ENCODE results near the gene PRIMPOL. TPM values are rescaled to one million over a fixed set of nuclear protein-coding genes. Genes with fewer than 3 reads are reported as not detected.
"Not testable (repeated sequence)": the region's sequence is repeated elsewhere in the genome, so short reads cannot be mapped to it uniquely, and the experiment has no call there.

Gene PRIMPOL
- total and polyA plus RNA-seq, 2 experiments from 2014 or later, result 9.1 to 14.5 TPM

DNA sequence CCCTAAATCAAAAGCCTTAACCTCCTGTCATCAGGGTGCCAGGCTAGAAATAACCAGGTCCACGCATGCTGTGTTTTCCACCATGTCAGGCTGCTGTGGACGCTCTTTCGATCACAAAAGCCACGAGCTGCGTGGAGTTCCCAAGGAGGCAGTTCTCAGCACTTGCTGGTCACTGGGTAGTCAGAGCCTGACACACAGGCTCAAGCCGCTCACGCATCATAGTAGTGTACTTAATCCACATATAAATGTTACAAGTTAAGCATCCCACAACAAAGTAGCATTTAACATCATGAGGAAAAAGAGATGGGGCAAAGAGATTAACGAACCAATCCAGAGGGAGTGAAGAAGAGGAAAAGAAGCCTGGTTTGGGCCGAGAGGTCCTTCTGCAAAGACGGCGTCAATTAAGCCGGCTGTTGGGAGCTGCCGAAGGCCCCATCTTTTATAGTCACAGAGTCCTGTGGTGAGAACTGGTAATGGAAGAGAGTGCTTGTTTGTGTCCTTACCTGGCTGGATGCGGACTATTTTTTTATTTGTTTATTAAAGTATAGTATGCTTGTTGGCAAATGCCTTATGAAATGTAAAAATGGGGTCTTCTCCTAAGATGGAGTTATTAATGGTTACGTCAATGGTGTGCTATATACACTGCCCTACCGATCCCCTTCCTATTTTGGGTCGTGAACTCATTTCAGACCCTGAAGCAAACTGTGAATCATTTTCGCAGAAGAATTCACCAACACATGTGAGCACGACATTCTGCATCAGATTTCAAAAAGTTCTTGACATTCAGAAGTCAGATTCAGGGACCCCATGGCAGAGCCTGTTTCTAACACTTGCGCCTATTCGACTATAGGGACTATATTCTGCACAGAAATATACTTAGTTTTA lies 675 bp downstream of the PRIMPOL start:
- H3K27me3 ChIP-seq, result no peaks in the 10 kb centered on the region
- peaks cover 21% of the 10 kb centered on the region for H3K4me1 ChIP-seq (ENCODE audit: insufficient read depth)
- no peaks in the 10 kb centered on the region for H3K9me3 ChIP-seq (ENCODE audit: low read depth)
- peak; percentile 44 for DNase-seq (ENCODE audit: low spot score)
- H4K20me1 ChIP-seq (ENCODE audit: insufficient read depth, poor library complexity, severe bottlenecking), result peaks cover 20% of the 10 kb centered on the region
- WGBS (ENCODE audit: low lambda C conversion rate, missing lambda C conversion rate), result 44% methylated on average over 21 of the region's 21 CpGs
- H3K4me2 ChIP-seq, result peak overlapping the region; percentile 89
- peak overlapping the region; percentile 92 for H3K27ac ChIP-seq
- H3K4me3 ChIP-seq, result peak overlapping the region; percentile 81
- H3K79me2 ChIP-seq, result peaks cover 47% of the 10 kb centered on the region
- TF ChIP-seq, protein P1, sequence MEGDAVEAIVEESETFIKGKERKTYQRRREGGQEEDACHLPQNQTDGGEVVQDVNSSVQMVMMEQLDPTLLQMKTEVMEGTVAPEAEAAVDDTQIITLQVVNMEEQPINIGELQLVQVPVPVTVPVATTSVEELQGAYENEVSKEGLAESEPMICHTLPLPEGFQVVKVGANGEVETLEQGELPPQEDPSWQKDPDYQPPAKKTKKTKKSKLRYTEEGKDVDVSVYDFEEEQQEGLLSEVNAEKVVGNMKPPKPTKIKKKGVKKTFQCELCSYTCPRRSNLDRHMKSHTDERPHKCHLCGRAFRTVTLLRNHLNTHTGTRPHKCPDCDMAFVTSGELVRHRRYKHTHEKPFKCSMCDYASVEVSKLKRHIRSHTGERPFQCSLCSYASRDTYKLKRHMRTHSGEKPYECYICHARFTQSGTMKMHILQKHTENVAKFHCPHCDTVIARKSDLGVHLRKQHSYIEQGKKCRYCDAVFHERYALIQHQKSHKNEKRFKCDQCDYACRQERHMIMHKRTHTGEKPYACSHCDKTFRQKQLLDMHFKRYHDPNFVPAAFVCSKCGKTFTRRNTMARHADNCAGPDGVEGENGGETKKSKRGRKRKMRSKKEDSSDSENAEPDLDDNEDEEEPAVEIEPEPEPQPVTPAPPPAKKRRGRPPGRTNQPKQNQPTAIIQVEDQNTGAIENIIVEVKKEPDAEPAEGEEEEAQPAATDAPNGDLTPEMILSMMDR (IDR thresholded peaks at IDR 0.05; ENCODE audit: poor library complexity), result no peak
- TF ChIP-seq EZH2 (IDR thresholded peaks at IDR 0.05; ENCODE audit: borderline replicate concordance), result no peak
- TF ChIP-seq EZH2phosphoT487 (IDR thresholded peaks at IDR 0.05; ENCODE audit: low read depth, severe bottlenecking, unreplicated experiment), result no peak
- H3K9me2 ChIP-seq (replicated peaks; ENCODE audit: insufficient read depth), result no peaks in the 10 kb centered on the region
- H2AFZ ChIP-seq, result peak overlapping the region; percentile 91
- H3K36me3 ChIP-seq (replicated peaks; ENCODE audit: insufficient read depth, low read depth), result no peaks in the 10 kb centered on the region

DNA sequence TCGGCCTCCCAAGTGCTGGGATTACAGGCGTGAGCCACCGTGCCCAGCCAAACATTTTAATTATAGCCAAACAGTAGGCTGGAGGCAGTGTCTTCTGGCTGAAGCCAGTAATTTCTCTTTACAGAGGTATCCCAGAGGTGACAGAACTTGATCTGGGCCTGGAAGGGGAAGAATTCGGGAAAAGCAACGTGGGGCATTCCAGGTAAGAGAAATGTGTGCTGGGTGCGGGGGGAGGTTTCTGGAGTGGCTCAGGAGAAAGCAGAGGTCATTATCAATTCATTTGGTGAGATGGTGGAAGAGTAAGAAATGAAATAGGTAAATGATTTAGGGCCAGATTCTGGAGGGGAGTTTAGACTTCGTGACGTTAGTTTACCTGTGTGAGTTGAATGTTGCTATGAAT lies 2.4 kb downstream of the PRIMPOL start:
- no peak for DNase-seq (ENCODE audit: low spot score)
- Histone ChIP-seq H3K36me3 (replicated peaks; ENCODE audit: insufficient read depth, low read depth) (no peaks in the 10 kb centered on the region), H4K20me1 (ENCODE audit: insufficient read depth, poor library complexity, severe bottlenecking) (peaks cover 5% of the 10 kb centered on the region), H3K4me1 (ENCODE audit: insufficient read depth) (peaks cover 9% of the 10 kb centered on the region), H3K4me3 (no peak overlapping the region), H3K79me2 (peaks cover 32% of the 10 kb centered on the region), H3K27me3 (no peaks in the 10 kb centered on the region), H3K9me2 (replicated peaks; ENCODE audit: insufficient read depth) (no peaks in the 10 kb centered on the region), H3K27ac (no peak overlapping the region), H3K9me3 (ENCODE audit: low read depth) (no peaks in the 10 kb centered on the region), H3K4me2 (no peak overlapping the region), H2AFZ (no peak overlapping the region)
- TF ChIP-seq EZH2 (IDR thresholded peaks at IDR 0.05; ENCODE audit: borderline replicate concordance) (no peak), EZH2phosphoT487 (IDR thresholded peaks at IDR 0.05; ENCODE audit: low read depth, severe bottlenecking, unreplicated experiment) (no peak)
- TF ChIP-seq, protein P1 (IDR thresholded peaks at IDR 0.05; ENCODE audit: poor library complexity), result no peak
- 88% methylated on average over 8 of the region's 8 CpGs for WGBS (ENCODE audit: low lambda C conversion rate, missing lambda C conversion rate)

DNA sequence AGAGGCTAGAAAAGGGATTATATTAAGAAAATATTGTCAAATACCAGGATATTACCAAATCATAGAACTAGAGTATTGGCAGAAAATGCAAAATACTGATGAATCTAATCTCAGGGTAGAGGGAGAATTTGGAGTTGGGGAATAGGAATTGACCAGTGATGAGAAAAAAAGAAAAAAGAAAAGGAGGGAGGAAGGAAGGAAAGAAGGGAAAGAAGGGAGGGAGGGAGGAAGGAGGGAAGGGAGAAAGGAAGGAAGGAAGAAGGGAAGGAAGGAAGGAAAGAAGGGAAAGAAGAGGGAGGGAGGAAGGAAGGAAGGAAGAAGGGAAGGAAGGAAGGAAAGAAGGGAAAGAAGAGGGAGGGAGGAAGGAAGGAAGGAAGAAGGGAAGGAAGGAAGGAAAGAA lies 3.1 kb downstream of the PRIMPOL start:
- H3K4me2 ChIP-seq; H3K27me3 ChIP-seq; H3K36me3 ChIP-seq (replicated peaks; ENCODE audit: insufficient read depth, low read depth); H3K9me2 ChIP-seq (replicated peaks; ENCODE audit: insufficient read depth); H3K9me3 ChIP-seq (ENCODE audit: low read depth); H3K4me3 ChIP-seq; H2AFZ ChIP-seq; H3K27ac ChIP-seq; H4K20me1 ChIP-seq (ENCODE audit: insufficient read depth, poor library complexity, severe bottlenecking); H3K4me1 ChIP-seq (ENCODE audit: insufficient read depth); DNase-seq (ENCODE audit: low spot score): not testable (repeated sequence)
- peaks cover 24% of the 10 kb centered on the region for H3K79me2 ChIP-seq

DNA sequence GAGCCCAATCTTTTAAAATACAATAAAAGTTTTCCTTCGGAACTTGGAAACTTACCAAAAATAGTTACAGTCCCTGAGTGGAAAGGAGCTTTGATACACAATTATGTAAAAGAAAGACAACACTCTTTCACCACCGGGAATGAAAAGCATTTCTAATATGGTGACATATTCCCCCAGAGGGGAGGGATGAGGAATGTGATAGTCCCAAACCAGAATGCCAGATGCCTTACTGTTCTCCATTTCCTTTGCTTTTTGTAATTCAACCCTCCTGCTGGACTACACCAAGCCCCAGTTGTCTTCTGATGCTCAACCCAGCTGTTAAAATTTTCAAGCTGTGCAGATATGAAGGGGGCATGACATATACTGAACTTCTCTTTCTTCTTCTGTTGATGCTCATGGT lies 4.1 kb downstream of the PRIMPOL start:
- no peak overlapping the region for H2AFZ ChIP-seq
- 60% methylated on average over 2 of the region's 2 CpGs for WGBS (ENCODE audit: low lambda C conversion rate, missing lambda C conversion rate)
- H3K4me1 ChIP-seq (ENCODE audit: insufficient read depth), result peaks cover 7% of the 10 kb centered on the region
- TF ChIP-seq, protein P1 (IDR thresholded peaks at IDR 0.05; ENCODE audit: poor library complexity), result no peak
- TF ChIP-seq EZH2phosphoT487 (IDR thresholded peaks at IDR 0.05; ENCODE audit: low read depth, severe bottlenecking, unreplicated experiment), result no peak
- no peak for TF ChIP-seq EZH2 (IDR thresholded peaks at IDR 0.05; ENCODE audit: borderline replicate concordance)
- peaks cover 14% of the 10 kb centered on the region for H3K79me2 ChIP-seq
- no peak overlapping the region for H3K27ac ChIP-seq
- H3K27me3 ChIP-seq, result no peaks in the 10 kb centered on the region
- H3K9me3 ChIP-seq (ENCODE audit: low read depth), result no peaks in the 10 kb centered on the region
- no peaks in the 10 kb centered on the region for H4K20me1 ChIP-seq (ENCODE audit: insufficient read depth, poor library complexity, severe bottlenecking)
- no peaks in the 10 kb centered on the region for H3K9me2 ChIP-seq (replicated peaks; ENCODE audit: insufficient read depth)
- H3K4me2 ChIP-seq, result no peak overlapping the region
- H3K36me3 ChIP-seq (replicated peaks; ENCODE audit: insufficient read depth, low read depth), result no peaks in the 10 kb centered on the region
- no peak overlapping the region for H3K4me3 ChIP-seq
- no peak for DNase-seq (ENCODE audit: low spot score)

All from hepatocyte (in vitro differentiated cells).